WI38 (cell line): ENCODE results near the gene FAF1.

Experiments used
- H3K4me3 ChIP-seq: 2 replicates; pipeline ENCODE4 v1.5.1; 2011; ENCODE audit warnings: low read depth, mild to moderate bottlenecking, control low read depth, low read length
- CTCF ChIP-seq: IDR thresholded peaks from 2 replicates; pipeline ENCODE4 v1.5.1; 2012; ENCODE audit warnings: low read depth, mild to moderate bottlenecking, control low read depth, low read length

The FAF1 gene

GRCh38 chr1:50423670-50424000 is 536.4 kb downstream of the FAF1 start:
- H3K4me3 ChIP-seq, result no peak overlapping the region

DNA sequence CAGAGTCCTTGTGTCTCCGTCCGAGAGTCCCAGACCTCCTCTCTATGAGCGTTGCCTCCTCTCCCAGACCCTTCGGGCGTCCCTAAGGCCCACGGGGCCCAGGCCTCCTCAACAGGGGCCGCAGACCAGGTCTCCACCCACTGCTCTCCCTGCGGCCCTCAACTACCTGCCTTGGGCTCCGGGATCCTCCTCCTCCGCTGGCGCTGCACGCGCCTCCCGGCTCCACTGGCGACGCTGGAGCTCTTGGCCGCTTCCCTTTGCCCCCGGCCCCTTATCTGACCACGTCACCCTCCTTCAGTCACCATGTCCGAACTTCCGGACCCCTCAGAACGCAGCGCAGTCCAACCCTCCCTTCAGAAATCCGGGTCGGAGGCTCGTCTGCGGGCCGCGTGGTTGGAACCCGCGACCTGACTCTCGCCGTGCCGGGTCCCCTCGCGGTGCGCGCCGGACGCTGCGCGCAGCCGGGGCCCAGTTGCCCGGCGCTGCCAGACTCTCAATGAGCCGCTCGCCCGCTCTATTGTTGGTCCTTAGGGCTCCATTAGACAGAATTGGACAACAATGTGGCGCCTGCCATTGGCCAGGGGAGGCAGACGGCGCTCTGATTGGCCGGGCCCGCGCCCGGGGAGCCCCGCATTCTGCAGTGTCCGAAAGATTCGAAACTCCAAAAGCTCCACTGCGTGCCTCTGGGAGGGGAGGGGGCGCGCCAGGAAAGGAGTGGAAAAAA is 537.0 kb downstream of the FAF1 start, which contains the start of gene DMRTA2:
Gene DMRTA2, minus strand, starts transcription at position 498 of the 724 bp plus-strand sequence. CDS start 1,907 bp downstream, outside the sequence.
- H3K4me3 ChIP-seq, result no peak within 1 kb of the TSS
- TF ChIP-seq CTCF, result no peak

More at GRCh38 chr1:50423670-50424000, 536.4 kb downstream of the FAF1 start:
- TF ChIP-seq CTCF, result no peak

GRCh38 chr1:50422675-50422945 is 537.5 kb downstream of the FAF1 start:
- TF ChIP-seq CTCF, result no peak
- no peak overlapping the region for H3K4me3 ChIP-seq

GRCh38 chr1:50421768-50422674 is 538.0 kb downstream of the FAF1 start:
- no peak overlapping the region for H3K4me3 ChIP-seq
- no peak for TF ChIP-seq CTCF

DNA sequence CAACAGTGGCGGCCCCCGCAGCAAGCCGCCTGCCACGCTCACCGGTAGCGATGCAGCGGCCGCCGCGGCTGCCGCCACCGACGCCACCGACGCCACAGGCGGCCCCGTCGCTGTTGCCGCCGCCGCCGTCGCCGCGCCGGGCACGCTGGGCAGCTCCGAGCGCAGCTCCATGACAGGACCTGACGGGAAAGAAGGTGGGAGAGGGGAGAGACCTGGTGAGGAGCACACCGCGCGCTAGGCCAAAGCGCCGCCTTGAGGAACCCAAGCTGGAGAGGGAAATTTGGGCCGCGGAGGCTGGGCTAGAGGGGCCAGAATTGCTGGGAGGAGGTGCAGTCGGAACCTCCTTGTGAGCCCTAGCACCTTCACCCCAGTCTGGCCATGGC is 538.7 kb downstream of the FAF1 start:
- TF ChIP-seq CTCF, result no peak
- H3K4me3 ChIP-seq, result no peak overlapping the region

DNA sequence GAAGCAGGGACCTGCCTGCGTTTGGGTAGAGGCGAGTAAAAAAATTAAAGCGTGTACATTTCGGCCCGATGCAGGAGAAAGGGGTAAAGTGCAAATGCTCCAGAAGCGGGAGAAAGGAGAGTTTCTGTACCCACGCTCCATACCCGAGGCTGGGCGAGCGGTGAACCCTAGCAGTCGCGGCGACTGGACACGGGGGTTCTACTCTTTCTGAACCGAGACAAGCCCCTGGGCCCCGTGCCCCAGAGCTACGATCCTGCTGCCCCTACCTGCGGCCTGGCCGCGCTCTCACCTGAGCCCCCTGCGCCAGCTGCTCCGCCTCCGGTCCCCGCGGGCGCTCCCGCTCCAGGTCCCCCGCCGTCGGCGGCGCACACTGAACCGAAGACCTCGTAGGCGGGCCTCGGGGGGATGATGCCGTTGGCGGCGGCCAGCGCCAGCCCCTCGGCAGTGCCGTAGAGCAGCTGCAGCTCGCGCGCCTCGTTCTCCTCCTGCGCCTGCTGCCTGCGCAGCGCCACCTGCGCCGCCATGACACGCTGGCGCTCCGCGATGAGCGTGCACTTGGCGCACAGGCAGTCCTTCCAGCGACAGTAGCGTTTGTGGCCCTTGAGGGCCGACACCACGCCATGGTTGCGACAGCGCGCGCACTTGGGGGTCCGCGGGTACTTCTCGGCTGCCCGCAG is 539.2 kb downstream of the FAF1 start:
- H3K4me3 ChIP-seq, result no peak overlapping the region
- TF ChIP-seq CTCF, result no peak
